Epithelial cell of prostate (primary cell): ENCODE measurements around the gene EFCAB6.
"Not testable (repeated sequence)": the region's sequence is repeated elsewhere in the genome, so short reads cannot be mapped to it uniquely, and the experiment has no call there.

Experiments used
- DNase-seq: peaks from one replicate; pipeline ENCODE4 v3.0.0-alpha.2; 2011; ENCODE audit warnings: low read depth, low spot score
- H3K27ac ChIP-seq: fragments of 450-650 bp; 2 replicates; pipeline ENCODE4 v1.5.1; 2017; ENCODE audit warnings: mild to moderate bottlenecking

Gene EFCAB6

GRCh38 chr22:43723816-43724215 lies 88.3 kb downstream of the EFCAB6 start:
- H3K27ac ChIP-seq, result no peak overlapping the region
- no peak for DNase-seq

- H3K27ac ChIP-seq, result no peak overlapping the region
- no peak for DNase-seq
These were observed 89.7 kb downstream of the EFCAB6 start for GRCh38 chr22:43722444-43722843.

- no peak for DNase-seq
- no peak overlapping the region for H3K27ac ChIP-seq
These were observed 91.4 kb downstream of the EFCAB6 start for GRCh38 chr22:43720716-43721115.

- DNase-seq, result no peak
- no peak overlapping the region for H3K27ac ChIP-seq
These were observed 98.0 kb downstream of the EFCAB6 start for GRCh38 chr22:43714104-43714503.

GRCh38 chr22:43711681-43712080 lies 100.4 kb downstream of the EFCAB6 start:
- no peak overlapping the region for H3K27ac ChIP-seq
- no peak for DNase-seq

DNA sequence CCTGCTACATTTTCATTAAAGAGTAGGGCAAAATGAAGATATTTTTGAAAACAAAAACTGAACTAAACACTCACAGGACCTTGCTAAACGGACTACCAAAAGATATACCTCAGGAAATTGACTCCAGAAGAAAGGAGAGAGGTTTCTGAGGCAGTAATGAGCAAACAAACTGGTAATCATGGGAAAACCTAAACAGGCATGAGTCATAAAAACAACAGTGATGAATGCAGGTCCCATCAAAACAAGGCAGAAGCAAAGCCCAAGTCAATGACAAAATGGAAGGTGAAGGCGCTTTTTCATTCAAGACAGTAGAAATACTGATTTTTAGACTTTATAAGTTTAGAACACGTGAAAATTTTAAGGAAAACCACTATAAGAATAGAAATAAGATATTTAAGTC lies 104.5 kb downstream of the EFCAB6 start:
- H3K27ac ChIP-seq, result no peak overlapping the region
- peak; percentile 10 for DNase-seq

- DNase-seq, result no peak
- no peak overlapping the region for H3K27ac ChIP-seq
These were observed 105.4 kb downstream of the EFCAB6 start for GRCh38 chr22:43706571-43707328.

DNA sequence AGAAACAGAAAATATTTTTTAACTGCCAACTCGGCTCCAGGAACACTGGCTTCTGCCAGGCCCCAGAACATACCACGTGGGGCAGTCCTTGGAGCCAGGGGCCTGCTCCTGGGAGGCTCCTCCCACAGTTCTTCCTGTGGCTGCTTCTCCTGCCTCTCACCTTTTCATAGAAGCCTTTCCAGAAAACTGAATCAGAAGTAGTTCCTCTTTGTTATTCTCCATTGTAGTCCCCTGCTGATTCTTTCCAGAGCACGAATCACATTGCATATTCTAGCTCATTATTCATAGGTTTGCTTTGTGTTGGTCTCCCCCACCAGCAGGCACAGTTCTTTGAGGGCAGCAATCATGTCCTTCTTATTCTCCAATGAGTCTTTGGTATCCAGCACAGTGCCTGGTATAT lies 106.0 kb downstream of the EFCAB6 start:
- no peak for DNase-seq
- H3K27ac ChIP-seq, result no peak overlapping the region

- H3K27ac ChIP-seq, result no peak overlapping the region
- DNase-seq, result no peak
These were observed 108.1 kb downstream of the EFCAB6 start for GRCh38 chr22:43704051-43704450.

DNA sequence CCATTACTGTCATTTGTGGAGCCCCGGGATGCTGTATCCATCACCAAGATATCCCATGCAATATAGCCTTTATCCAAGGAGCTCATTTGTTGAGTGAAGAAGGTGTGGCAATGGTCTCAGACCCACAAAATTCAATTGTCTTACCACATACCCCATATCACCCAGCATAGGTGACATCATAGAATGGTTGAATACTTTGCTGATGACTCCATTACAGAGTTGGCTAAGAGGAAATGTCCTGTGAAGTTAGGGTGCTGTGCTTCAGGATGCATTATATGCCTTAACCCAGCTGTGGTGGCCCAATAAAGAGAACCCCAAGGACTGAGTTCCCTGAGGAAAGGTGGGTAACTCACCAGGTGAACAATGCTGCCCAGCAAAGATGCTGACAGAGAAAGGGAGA lies 113.7 kb downstream of the EFCAB6 start:
- H3K27ac ChIP-seq, result no peak overlapping the region
- DNase-seq, result no peak

- no peak overlapping the region for H3K27ac ChIP-seq
- DNase-seq, result no peak
These were observed 114.2 kb downstream of the EFCAB6 start for GRCh38 chr22:43697894-43698293.

DNA sequence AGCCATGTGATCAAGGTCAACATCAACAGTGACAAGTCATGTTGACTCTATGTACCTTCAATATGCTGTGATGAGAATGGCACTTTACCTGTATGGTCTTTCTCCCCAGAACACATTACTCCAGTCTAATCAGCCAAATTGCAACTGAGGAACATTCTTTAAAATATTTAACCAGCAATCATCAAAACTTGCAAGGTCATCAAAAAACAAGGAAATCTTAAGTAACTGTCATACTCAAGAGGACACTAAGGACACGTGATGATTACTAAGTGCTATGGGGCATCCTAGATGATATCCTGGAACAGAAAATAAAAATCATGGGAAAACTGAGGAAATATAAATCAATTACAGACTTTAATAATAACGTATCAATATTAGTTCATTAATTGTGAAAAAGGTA lies 118.9 kb downstream of the EFCAB6 start:
- no peak for DNase-seq

DNA sequence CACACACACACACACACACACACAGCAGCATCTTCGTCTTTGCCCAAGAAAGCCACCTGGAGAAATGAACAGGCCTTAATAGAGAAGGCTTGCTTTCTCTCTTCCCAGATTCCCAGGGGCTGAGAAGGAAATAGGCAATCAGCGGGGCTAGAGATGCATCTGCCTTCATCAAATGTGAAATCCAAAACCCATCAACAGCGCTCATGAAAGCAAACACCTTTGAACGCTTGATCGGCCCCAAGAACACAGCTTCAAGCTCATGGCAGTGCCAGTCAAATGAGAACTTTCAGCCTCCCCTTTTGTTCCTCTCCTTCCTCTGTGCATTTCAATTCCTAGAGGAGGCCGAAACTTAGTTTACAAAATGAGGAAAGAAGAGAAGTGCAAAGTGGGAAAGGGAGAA lies 122.7 kb downstream of the EFCAB6 start:
- no peak for DNase-seq
- H3K27ac ChIP-seq, result no peak overlapping the region

More for the DNA sequence above, 118.9 kb downstream of the EFCAB6 start:
- H3K27ac ChIP-seq, result no peak overlapping the region

- no peak overlapping the region for H3K27ac ChIP-seq
- DNase-seq, result no peak
These were observed 129.3 kb downstream of the EFCAB6 start for GRCh38 chr22:43682851-43683250.

DNA sequence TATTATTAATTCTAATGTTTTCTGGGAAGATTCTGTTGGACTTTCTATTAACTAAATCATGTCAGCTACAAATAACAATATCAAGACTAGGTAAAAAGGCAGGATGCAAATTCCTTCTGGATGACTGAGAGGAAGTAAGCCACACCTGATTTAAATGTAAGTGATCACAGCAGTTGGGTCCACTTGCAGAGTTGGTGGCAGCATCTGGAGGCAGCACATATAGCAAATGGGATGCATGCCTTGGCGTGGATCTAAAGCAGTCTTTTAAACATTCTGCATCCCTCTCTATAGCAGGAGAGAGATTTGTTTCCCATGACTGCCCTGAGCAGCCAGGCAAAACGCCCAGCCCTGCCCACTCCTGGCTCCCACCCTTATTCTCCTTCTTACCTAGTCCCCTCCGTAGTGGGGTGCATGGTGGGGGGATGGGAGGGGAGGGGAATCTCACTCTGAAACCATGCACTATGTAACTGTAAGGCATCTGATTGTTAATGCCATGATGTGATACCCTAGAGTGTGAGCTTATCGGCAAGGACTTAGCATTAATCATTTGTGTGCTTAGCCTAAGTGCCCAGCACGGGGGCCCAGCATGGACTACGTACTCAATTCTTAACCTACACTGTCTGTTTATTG lies 130.3 kb downstream of the EFCAB6 start:
- no peak for DNase-seq

DNA sequence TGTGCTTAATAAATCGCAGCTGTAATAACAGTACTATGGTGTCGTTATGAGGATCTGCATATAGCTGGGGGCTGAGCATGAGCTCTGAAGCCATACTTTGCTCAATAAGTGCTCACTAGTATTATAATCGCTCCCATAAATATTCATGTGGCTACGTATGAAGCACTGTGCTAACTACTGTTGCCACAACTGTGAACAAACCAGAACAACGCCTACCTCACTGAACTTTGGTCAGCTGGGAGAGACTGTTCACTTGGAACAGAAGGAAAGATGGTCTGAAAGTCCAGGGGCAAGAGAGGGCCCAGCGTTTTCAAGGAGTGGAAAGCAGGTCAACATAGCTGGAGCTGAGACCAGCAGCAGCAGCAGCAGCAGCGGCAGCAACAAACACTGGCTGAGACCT lies 141.6 kb downstream of the EFCAB6 start:
- H3K27ac ChIP-seq, result no peak overlapping the region
- no peak for DNase-seq

More for the DNA sequence above, 130.3 kb downstream of the EFCAB6 start:
- H3K27ac ChIP-seq, result no peak overlapping the region

- no peak for DNase-seq
These were observed 142.9 kb downstream of the EFCAB6 start for GRCh38 chr22:43669190-43669589.

DNA sequence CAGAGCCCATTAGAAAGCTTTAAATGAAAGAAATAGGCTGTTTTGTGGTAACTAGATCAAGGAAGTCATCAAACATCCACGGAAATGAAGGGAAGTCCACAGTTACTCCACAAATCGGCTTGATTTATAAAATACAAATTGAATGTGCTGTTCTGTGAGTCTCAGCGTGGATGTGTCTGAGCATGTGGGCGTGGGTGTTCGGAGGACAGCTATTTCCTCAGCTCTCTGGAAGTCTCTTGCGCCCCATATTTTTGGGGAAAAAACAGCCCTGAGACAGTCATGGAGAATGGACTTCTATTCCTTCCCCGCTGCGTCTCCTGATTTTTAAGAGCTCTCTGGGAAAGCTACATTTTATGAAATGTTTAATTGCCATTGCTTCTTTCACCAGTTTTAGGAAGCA lies 144.4 kb downstream of the EFCAB6 start:
- DNase-seq, result no peak
- no peak overlapping the region for H3K27ac ChIP-seq

More at GRCh38 chr22:43669190-43669589, 142.9 kb downstream of the EFCAB6 start:
- no peak overlapping the region for H3K27ac ChIP-seq

DNA sequence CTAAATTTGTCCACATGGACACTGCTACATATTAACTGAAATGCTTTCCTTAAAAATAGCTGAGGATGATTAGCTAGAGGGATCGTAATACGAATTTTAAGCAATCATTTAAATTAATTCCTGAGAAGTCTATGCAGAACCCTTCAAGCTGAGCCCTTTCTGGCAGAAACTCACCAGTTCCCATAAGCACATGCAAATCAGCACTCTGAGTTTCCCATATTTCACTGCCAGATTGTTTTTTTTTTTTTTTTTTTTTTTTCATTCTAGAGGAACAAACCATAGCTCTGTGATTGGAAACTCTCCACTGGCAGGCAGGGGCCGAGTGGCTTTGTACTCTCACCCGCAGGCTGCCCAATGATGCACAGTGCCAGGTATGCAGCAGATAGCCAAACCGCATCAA lies 145.6 kb downstream of the EFCAB6 start:
- DNase-seq, result no peak
- no peak overlapping the region for H3K27ac ChIP-seq

DNA sequence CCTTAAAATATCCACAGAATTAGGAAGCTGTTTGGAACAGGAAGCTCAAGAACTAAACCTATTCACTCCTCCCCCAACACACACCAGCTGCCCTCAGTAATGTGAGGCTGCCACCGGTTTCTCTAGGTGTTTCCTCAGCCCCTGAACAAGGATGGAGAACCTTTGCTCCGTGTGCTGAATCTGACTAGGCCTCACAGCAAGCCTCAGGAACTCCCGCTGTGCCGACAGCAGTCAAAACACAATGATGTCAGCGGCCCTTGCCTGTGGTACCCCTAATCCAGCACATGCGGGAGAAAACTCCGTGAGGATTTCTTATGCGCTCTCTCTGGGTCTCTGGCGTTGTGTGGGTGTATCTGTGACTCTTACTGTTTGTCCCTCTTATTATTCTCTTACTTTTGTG lies 153.3 kb downstream of the EFCAB6 start:
- DNase-seq, result no peak
- no peak overlapping the region for H3K27ac ChIP-seq

GRCh38 chr22:43656581-43656980 lies 155.5 kb downstream of the EFCAB6 start:
- not testable (repeated sequence) for DNase-seq, H3K27ac ChIP-seq

DNA sequence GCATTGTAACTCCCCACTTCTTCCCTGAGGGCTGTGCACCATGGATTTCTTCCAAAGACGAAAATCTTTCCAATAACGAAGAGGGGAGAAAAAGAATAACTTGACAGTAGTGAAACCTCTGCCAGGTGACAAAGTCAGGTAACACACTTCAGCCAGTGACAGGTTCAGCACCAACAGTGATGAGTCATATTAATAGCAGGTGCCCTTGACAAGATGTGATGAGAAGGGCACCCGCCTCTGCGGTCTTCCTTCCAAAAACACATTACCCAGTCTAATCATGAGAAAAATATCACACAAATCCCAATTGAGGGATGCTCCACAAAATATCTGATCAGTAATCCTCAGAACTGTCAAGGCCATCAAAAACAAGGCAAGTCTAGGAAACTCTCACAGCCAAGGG lies 157.8 kb downstream of the EFCAB6 start:
- no peak for DNase-seq
- no peak overlapping the region for H3K27ac ChIP-seq
